ENCODE data around the gene SV2B. TPM values are rescaled to one million over a fixed set of nuclear protein-coding genes. Genes with fewer than 3 reads are reported as not detected.

SV2B gene
- total RNA-seq, 2 donors from 2014 or later, result 2.9 to 3.4 TPM

GRCh38 chr15:91129436-91129835 is 29.4 kb downstream of the SV2B start:
- intact Hi-C loops (cut with DNase I), result no loop called here
- no peak for DNase-seq (ENCODE audit: low spot score)

GRCh38 chr15:91132079-91132478 is 32.0 kb downstream of the SV2B start:
- intact Hi-C loops (cut with DNase I), result loop anchor here in 1 of 2 donors (5.0 kb wide), 1 partner anchor 1610 kb away; no protein-coding TSS in a partner anchor
- no peak for DNase-seq (ENCODE audit: low spot score)

GRCh38 chr15:91133511-91133910 is 33.5 kb downstream of the SV2B start:
- intact Hi-C loops (cut with DNase I), result loop anchor here in 1 of 2 donors (5.0 kb wide), 1 partner anchor 1611 kb away; no protein-coding TSS in a partner anchor
- no peak for DNase-seq (ENCODE audit: low spot score)

GRCh38 chr15:91135201-91136130 is 35.4 kb downstream of the SV2B start:
- intact Hi-C loops (cut with DNase I), result no loop called here

GRCh38 chr15:91136386-91136923 is 36.4 kb downstream of the SV2B start:
- intact Hi-C loops (cut with DNase I), result no loop called here
- DNase-seq (ENCODE audit: low spot score), result no peak

More at GRCh38 chr15:91135201-91136130, 35.4 kb downstream of the SV2B start:
- no peak for DNase-seq (ENCODE audit: low spot score)

- DNase-seq (ENCODE audit: low spot score), result no peak
- intact Hi-C loops (cut with DNase I), result no loop called here
Measured at GRCh38 chr15:91140601-91141000, 40.5 kb downstream of the SV2B start.

- intact Hi-C loops (cut with DNase I), result no loop called here
Measured at GRCh38 chr15:91141097-91141496, 41.0 kb downstream of the SV2B start.

GRCh38 chr15:91142106-91142744 is 42.2 kb downstream of the SV2B start:
- no peak for DNase-seq (ENCODE audit: low spot score)
- intact Hi-C loops (cut with DNase I), result no loop called here

More at GRCh38 chr15:91141097-91141496, 41.0 kb downstream of the SV2B start:
- no peak for DNase-seq (ENCODE audit: low spot score)

- intact Hi-C loops (cut with DNase I), result loop anchor here in 1 of 2 donors (1.0 kb wide), 1 partner anchor 31 kb away; no protein-coding TSS in a partner anchor
Measured at GRCh38 chr15:91142946-91143345, 42.9 kb downstream of the SV2B start.

GRCh38 chr15:91146728-91147127 is 46.7 kb downstream of the SV2B start:
- DNase-seq (ENCODE audit: low spot score), result no peak
- intact Hi-C loops (cut with DNase I), result no loop called here

More at GRCh38 chr15:91142946-91143345, 42.9 kb downstream of the SV2B start:
- DNase-seq (ENCODE audit: low spot score), result no peak

- intact Hi-C loops (cut with DNase I), result no loop called here
- no peak for DNase-seq (ENCODE audit: low spot score)
Measured at GRCh38 chr15:91148243-91148642, 48.2 kb downstream of the SV2B start.

- intact Hi-C loops (cut with DNase I), result no loop called here
Measured at GRCh38 chr15:91150502-91151160, 50.6 kb downstream of the SV2B start.

GRCh38 chr15:91151781-91152563 is 51.9 kb downstream of the SV2B start:
- intact Hi-C loops (cut with DNase I), result no loop called here
- DNase-seq (ENCODE audit: low spot score), result no peak

More at GRCh38 chr15:91150502-91151160, 50.6 kb downstream of the SV2B start:
- no peak for DNase-seq (ENCODE audit: low spot score)

GRCh38 chr15:91152896-91153581 is 53.0 kb downstream of the SV2B start:
- intact Hi-C loops (cut with DNase I), result no loop called here
- DNase-seq (ENCODE audit: low spot score), result no peak

GRCh38 chr15:91153954-91154353 is 53.9 kb downstream of the SV2B start:
- intact Hi-C loops (cut with DNase I), result no loop called here
- no peak for DNase-seq (ENCODE audit: low spot score)

- no peak for DNase-seq (ENCODE audit: low spot score)
Measured at GRCh38 chr15:91156175-91156726, 56.2 kb downstream of the SV2B start.

GRCh38 chr15:91158415-91159394 is 58.6 kb downstream of the SV2B start:
- no peak for DNase-seq (ENCODE audit: low spot score)
- intact Hi-C loops (cut with DNase I), result no loop called here

More at GRCh38 chr15:91156175-91156726, 56.2 kb downstream of the SV2B start:
- intact Hi-C loops (cut with DNase I), result no loop called here
